Measurements from ENCODE around the gene TEKTIP1.
"Not testable (repeated sequence)": the region's sequence is repeated elsewhere in the genome, so short reads cannot be mapped to it uniquely, and the experiment has no call there.

TEKTIP1 gene

GRCh38 chr19:3563709-3564524 lies 24.9 kb downstream of the TEKTIP1 start:
- DNase-seq, result no peak

DNA sequence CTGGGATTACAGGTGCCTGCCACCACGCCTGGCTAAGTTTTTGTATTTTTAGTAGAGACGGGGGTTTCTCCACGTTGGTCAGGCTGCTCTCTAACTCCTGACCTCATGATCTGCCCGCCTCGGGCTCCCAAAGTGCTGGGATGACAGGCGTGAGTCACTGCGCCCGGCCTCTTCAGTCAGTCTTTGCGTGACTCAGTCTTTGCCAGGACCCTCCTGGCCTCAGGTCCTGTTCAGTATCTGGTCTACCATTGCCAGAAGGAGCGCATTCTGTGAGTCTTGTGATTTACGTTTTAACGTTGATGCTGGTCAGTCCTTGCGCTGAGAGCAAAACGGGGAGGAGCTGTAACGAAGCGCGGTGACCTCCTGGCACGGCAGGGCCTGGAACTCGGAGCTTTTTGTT lies 26.2 kb downstream of the TEKTIP1 start:
- no peak for DNase-seq

GRCh38 chr19:3570042-3570441 lies 31.1 kb downstream of the TEKTIP1 start:
- not testable (repeated sequence) for DNase-seq

GRCh38 chr19:3570606-3571011 lies 31.6 kb downstream of the TEKTIP1 start:
- no peak for DNase-seq

- peak; percentile 99 for DNase-seq
These were observed 33.3 kb downstream of the TEKTIP1 start for GRCh38 chr19:3572132-3572854.

DNA sequence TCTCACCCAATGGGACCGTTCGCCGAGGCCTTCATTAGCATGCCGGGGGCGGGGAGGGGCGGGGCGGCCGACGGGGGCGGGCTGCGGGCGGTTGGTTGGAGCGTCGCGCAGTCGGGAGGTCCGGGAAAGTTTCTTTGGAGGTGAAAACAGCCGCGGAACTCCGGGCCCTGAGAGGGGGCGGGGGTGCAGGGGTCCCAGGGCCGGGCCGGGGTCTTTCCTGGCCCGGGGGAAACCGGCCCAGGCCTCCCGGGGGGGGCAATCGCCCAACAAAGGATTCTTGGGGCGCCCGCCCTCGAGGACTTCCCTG lies 33.8 kb downstream of the TEKTIP1 start, which contains the start of gene HMG20B:
TSS of gene HMG20B (plus strand) at position 90 of the 307 bp plus-strand sequence. CDS start 366 bp downstream, outside the sequence.
- DNase-seq, result no peak

GRCh38 chr19:3573162-3573857 lies 34.3 kb downstream of the TEKTIP1 start:
- no peak for DNase-seq

- DNase-seq, result peak; percentile 25
These were observed 35.1 kb downstream of the TEKTIP1 start for GRCh38 chr19:3573858-3574637.

- DNase-seq, result no peak
These were observed 36.3 kb downstream of the TEKTIP1 start for GRCh38 chr19:3575260-3575741.

DNA sequence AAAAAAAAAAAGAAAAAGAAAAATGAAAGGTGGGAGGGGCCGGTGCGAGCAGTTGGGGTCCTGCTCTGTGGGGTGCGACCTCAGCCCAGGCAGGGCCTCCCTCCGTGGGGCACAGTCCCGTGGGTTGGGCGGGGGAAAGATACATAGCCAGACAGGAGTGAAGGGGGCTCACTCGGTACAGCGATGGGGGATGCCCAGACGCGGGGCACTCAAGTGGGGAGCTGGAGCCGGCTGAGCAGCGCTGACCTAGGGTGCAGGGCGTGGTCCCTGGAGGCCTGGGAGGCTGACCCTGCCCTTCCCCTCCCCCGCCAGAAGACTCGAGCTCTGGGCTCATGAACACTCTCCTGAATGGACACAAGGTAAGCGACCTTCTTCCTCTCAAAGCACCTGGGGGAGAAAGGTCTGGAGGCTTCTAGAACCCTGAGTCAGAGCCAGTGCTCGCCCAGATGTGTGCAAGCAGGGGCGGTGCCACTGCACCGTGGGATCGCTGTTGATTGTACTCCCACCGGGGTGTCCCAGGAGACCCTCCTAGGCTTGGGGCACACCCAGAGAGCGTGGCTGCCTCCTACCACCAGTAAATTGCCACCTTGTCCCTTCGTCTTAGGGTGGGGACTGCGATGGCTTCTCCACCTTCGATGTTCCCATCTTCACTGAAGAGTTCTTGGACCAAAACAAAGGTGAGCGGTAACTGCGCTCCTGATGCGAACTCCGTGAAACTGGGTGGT lies 37.1 kb downstream of the TEKTIP1 start:
- no peak for DNase-seq

DNA sequence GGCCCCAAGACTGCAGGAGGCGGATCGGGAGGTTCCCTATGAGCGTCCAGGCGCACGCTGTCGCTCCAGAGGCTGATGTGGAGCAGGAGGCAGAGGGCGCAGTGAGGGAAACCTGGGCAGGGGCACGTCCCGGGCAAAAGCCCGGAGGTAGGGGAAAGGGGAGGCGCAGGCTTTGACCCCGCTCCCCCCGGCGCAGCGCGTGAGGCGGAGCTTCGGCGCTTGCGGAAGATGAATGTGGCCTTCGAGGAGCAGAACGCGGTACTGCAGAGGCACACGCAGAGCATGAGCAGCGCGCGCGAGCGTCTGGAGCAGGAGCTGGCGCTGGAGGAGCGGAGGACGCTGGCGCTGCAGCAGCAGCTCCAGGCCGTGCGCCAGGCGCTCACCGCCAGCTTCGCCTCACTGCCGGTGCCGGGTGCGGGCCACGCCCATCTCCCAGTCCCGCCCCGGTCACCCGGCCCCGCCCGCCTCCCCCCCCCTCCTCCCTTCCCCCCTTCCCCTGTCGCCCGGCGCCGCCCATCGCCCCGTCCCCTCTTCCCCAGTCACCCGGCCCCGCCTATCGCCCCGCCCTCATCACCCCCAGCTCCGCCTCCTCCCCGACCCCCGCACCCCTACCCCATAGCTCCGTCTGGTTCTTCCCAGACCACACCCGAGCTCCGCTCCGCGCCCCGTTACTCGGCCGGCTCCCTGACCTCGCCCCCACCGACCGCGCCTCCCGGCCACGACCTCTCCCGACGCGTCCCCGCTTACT lies 37.9 kb downstream of the TEKTIP1 start:
- no peak for DNase-seq

DNA sequence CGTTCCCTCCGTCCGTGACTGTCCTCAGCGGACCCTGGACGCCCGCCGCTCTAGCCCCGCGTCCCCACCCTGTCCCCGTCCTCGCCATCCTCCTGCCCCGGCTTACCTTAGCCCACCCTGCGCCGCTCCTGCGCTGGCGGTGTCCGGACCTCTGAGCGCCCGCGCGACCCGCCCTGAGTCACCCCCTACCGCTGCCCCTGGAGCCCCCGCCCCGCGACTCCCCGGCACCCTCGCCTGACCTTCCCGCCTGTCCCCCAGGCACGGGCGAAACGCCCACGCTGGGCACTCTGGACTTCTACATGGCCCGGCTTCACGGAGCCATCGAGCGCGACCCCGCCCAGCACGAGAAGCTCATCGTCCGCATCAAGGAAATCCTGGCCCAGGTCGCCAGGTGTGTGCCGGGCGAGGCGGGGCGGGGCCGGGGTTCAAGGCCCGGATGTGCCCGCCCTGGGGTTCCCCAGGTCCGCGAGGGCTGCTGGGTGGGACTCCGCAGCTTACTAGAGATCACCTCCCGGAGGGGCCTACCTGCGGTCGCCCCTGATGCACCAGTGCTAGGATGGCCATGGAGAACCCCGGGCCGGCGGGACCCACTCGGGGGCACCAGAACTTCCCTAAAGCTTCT lies 38.9 kb downstream of the TEKTIP1 start:
- DNase-seq, result no peak

DNA sequence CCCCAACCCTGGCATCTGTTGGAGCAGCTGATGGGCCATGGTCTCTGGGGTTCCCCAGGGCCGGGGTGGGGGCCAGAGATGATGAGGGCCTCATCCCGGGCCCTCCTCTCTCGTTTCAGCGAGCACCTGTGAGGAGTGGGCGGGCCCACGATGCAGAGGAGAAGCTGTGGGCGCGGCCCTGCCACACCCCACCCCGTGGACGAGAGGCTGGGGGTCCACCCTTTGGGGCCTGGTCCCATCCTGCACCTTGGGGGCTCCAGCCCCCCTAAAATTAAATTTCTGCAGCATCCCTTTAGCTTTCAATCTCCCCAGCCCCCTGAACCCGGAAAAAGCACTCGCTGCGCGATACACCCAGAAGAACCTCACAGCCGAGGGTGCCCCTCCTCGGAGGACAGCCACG lies 39.4 kb downstream of the TEKTIP1 start:
- DNase-seq, result no peak

DNA sequence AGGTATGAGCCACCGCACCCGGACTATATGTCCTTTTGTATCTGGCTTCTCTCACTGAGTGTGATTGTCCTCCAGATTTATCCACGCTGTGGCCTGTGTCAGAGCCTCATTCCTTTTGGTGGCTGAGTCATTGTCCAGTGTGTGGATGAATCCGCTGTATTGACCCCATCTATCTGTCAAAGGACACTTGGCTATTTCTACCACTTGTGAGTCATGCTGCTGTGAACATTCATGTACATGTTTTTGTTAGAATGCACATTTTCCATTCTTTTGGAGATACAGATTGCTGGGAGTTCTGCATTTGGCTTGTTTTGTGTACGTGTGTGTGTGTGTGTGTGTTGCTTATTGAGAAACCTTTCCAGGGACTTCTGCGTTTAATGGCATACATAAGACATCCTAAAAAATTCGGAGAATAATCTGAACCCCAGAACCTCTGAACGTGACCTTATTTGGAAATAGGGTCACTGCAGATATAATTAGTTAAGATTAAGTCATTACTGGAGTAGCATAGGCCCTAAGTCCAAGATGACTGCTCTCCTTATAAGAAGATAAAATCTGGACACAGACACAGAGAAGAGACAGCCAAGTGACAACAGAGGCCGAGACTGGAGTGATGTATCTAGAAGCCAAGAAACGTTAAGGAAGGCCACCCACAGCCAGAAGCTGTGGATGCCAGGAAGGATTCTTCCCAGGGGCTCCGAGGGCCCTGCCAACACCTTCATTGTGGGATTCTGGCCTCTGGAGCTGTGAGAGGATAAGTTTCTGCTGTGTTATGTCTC lies 41.4 kb downstream of the TEKTIP1 start:
- DNase-seq, result no peak

DNA sequence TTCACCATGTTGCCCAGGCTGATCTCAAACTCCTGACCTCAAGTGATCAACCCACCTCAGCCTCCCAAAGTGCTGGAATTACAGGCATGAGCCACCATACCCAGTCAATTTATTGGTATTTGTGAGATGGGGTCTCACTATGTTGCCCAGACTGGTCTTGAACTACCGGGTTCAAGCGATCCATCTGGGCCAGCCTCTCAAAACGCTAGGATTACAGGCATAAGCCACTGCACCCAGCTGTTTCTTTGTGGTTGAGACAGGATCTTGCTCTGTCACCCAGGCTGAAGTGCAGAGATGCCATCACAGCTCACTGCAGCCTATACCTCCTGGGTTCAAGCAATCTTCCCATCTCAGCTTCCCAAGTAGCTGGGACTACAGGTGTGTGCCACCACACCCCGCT lies 42.8 kb downstream of the TEKTIP1 start:
- not testable (repeated sequence) for DNase-seq

DNA sequence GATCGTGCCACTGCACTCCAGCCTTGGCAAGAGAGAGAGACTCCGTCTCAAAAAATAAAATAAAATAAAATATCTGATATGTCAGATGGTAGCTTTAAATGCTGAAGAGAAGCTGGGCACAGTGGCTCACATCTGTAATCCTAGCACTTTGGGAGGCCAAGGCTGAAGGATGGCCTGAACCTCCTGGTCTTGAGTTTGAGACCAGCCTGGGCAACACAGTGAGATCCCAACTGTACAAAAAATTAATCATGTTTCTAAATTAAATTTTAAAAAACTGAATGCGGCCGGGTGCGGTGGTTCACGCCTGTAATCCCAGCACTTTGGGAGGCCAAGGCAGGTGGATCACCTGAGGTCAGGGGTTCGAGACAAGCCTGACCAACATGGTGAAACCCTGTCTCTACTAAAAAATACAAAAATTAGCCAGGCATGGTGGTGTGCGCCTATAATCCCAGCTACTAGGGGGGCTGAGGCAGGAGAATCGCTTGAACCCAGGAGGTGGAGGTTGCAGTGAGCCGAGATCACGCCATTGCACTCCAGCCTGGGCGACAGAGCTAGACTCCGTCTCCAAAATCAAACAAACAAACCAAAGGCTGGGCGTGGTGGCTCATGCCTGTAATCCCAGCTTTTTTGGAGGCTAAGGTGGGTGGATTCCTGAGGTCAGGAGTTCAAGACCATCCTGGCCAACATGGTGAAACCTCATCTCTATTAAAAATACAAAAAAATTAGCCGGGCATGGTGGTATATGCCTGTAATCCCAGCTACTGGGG lies 45.2 kb downstream of the TEKTIP1 start:
- DNase-seq, result not testable (repeated sequence)

DNA sequence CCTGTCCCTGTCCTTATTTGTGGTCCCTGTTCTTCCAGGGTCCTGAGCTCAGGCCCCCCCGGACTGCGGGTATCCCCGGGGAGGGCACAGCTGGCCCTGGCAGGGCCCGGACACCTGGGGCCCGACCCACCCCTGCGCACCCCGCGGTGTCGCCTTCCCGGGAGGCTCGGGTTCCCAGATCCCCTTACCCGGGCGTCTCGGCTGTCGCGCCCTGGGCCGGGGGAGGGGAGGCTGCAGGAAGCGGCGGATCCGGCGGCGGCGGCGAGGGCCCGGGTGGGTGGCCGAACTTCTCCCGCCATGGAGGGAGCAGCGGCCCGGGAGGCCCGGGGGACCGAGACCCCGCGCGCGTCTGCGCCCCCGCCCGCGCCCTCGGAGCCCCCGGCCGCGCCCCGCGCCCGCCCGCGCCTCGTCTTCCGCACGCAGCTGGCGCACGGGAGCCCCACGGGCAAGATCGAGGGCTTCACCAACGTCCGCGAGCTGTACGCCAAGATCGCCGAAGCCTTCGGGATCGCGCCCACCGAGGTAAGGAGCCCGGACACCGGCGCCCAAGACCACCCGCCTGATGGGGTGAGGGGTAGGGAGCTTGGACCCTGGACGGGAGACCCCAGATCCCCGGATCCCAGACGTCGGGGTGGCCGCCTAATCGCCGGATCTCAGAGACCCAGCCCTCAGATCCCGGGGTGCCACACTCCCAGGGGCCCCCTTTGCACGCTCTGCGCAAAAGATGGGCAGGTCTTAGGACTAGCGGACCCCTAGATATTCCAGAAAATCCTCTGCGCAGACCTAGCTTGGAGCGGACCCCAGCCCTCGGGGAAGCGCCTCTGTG lies 46.5 kb downstream of the TEKTIP1 start, which contains the start of gene GIPC3:
TSS of gene GIPC3 (plus strand) at position 178 of the 826 bp plus-strand sequence. CDS start at position 298, 120 bp downstream.
- DNase-seq, result no peak

DNA sequence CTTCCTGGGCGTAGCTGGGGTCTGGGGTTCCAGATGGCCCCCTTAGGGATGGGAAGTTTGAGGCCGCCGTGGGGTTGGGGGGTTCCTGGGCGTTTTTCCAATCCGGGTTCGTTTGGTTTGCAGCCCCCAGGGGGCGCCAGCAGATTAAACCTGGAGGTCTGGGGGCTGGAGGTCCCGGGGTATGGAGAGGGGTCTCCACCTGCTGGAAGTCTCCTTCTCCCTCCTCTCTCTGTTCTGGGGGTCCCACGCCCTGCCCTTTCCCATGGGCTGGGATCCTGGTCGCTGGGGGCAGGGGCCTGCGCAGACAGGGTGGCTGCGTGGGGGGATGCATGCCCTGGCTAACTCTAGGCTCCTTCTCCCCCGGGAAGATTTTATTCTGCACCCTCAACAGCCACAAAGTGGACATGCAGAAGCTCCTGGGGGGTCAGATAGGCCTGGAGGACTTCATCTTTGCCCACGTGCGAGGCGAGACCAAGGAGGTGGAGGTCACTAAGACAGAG lies 47.2 kb downstream of the TEKTIP1 start:
- DNase-seq, result peak; percentile 8
